Activated T-cell treated with anti-CD3 and anti-CD28 coated beads, Interleukin-2, amount 50 U/mL, for 48 hours (primary cell): ENCODE results near the gene PGF.

ENCODE experiments used
- DNase-seq, 2 experiments: peaks; one replicate each; pipeline ENCODE4 v3.0.0-alpha.2; 2020

The PGF gene

GRCh38 chr14:74893614-74894091 is 61.7 kb downstream of the PGF start:
- DNase-seq, result no peak

GRCh38 chr14:74892745-74893144 is 62.7 kb downstream of the PGF start:
- no peak for DNase-seq

GRCh38 chr14:74891870-74892269 is 63.5 kb downstream of the PGF start:
- no peak for DNase-seq
